OCI-LY3 (cell line): Measurements from ENCODE around the gene LGALS14.

Source experiments
- H2AFZ ChIP-seq: fragments of 200-600, 300-600 bp; shearing (Covaris generic); 2 replicates; pipeline ENCODE4 v1.6.0; 2014; ENCODE audit warnings: antibody characterized with exemption, low read depth, low read length
- H3K27ac ChIP-seq: fragments of 200-600, 300-600 bp; sonication (generic); 2 replicates; pipeline ENCODE4 v1.5.1; 2014; ENCODE audit warnings: mild to moderate bottlenecking, low read length, moderate library complexity, mixed read lengths
- H3K27me3 ChIP-seq: fragments of 200-600, 300-600 bp; sonication (generic); 2 replicates; pipeline ENCODE4 v1.6.1; 2014; ENCODE audit warnings: low read depth, low read length, mixed read lengths
- H3K36me3 ChIP-seq: fragments of 200-600, 300-600 bp; sonication (generic); replicated peaks from 2 replicates; pipeline ENCODE3; 2014; ENCODE audit warnings: low read depth, low read length, mixed read lengths
- H3K4me1 ChIP-seq: fragments of 300-600, 200-600 bp; sonication (generic); 2 replicates; pipeline ENCODE4 v1.6.1; 2014; ENCODE audit warnings: low read length, mixed read lengths
- H3K4me2 ChIP-seq: fragments of 200-600, 300-600 bp; sonication (generic); 2 replicates; pipeline ENCODE4 v1.6.1; 2014; ENCODE audit warnings: low read length, mixed read lengths
- H3K4me3 ChIP-seq: fragments of 300-600, 200-600 bp; sonication (generic); 2 replicates; pipeline ENCODE4 v1.5.1; 2014; ENCODE audit warnings: antibody characterized with exemption, mild to moderate bottlenecking, low read length, moderate library complexity
- H3K79me2 ChIP-seq: fragments of 300-600, 200-600 bp; shearing (Covaris generic); 2 replicates; pipeline ENCODE4 v1.6.1; 2014; ENCODE audit warnings: mild to moderate bottlenecking, low read length, mixed read lengths
- H3K9ac ChIP-seq: fragments of 300-600, 200-600 bp; shearing (Covaris generic); 2 replicates; pipeline ENCODE4 v1.6.0; 2014; ENCODE audit warnings: mild to moderate bottlenecking, low read length, moderate library complexity
- H3K9me3 ChIP-seq: fragments of 200-600, 300-600 bp; shearing (Covaris generic); 2 replicates; pipeline ENCODE4 v1.6.1; 2014; ENCODE audit warnings: low read length, mixed read lengths; ENCODE audit not compliant: insufficient read depth
- H4K20me1 ChIP-seq: fragments of 200-600, 300-600 bp; sonication (generic); 2 replicates; pipeline ENCODE4 v1.6.1; 2016; ENCODE audit warnings: low read length, mixed read lengths; ENCODE audit not compliant: insufficient read depth
- EZH2phosphoT487 ChIP-seq: fragments of 200-600 bp; shearing (Covaris generic); IDR thresholded peaks from 2 replicates; pipeline ENCODE4 v1.6.1; 2018; ENCODE audit warnings: antibody characterized with exemption, mixed run types, low read depth
- TF ChIP-seq, protein P1 (sequence below): fragments of 200-600, 300-600 bp; sonication (generic); IDR thresholded peaks from 2 replicates; pipeline ENCODE4 v1.5.1; 2014; ENCODE audit warnings: antibody characterized with exemption, low read length, low read depth

LGALS14 gene, protein sequence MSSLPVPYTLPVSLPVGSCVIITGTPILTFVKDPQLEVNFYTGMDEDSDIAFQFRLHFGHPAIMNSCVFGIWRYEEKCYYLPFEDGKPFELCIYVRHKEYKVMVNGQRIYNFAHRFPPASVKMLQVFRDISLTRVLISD

DNA sequence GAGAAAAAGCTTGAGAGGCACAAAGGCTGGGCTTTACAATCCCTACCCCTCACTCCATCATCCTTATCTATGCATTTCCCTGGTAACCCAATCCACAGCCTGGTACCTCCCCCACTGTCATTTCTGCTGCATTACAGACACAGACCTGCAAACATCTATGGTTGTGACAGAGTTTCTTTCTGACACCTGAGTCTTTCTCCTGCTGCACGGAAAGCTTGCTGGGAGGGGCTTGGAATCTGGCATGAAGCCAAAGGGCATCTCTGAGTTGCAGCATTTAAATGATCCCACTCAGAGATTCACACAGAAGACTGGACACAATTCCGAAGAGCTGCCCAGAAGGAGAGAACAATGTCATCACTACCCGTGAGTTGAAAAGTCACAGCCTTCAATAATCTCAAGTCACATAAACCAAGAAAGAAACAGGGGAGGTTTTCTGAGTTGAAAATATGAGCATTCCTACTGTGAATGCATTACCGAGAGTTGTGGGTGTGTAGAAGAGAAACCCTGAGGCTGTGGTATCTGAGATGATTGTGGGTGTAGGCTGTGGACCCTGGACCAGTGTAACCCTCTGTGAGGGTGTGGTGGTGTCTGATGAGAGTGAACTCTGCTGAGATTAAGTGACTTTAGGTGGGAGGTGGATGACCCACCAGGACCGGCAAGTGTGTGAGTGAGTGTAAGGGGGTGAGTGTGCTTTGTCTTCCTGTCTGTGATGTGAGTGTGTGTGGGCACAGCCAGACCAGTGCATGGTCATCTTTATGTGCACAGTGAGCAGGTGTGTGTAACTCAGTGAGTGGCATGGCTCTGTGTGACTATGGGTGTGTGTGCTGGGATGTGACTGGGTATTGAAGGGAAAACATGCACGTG is at the start of gene LGALS14:
LGALS14 (plus strand) TSS at position 301 of the 864 bp plus-strand sequence; CDS start at position 349, 48 bp downstream.
- Histone ChIP-seq H3K79me2 (no peaks in the 10 kb centered on the region), H3K9me3 (no peaks in the 10 kb centered on the region), H3K9ac (no peak within 1 kb of the TSS), H3K36me3 (no peaks in the 10 kb centered on the region), H2AFZ (no peak within 1 kb of the TSS), H3K27me3 (peaks cover 86% of the 10 kb centered on the region), H3K27ac (no peak within 1 kb of the TSS), H4K20me1 (0 out of 2 replicates have a peak, but pooled peaks cover 3% of the 10 kb centered on the region), H3K4me3 (no peak within 1 kb of the TSS), H3K4me2 (no peak within 1 kb of the TSS), H3K4me1 (peaks cover 17% of the 10 kb centered on the region)
- TF ChIP-seq, protein P1, sequence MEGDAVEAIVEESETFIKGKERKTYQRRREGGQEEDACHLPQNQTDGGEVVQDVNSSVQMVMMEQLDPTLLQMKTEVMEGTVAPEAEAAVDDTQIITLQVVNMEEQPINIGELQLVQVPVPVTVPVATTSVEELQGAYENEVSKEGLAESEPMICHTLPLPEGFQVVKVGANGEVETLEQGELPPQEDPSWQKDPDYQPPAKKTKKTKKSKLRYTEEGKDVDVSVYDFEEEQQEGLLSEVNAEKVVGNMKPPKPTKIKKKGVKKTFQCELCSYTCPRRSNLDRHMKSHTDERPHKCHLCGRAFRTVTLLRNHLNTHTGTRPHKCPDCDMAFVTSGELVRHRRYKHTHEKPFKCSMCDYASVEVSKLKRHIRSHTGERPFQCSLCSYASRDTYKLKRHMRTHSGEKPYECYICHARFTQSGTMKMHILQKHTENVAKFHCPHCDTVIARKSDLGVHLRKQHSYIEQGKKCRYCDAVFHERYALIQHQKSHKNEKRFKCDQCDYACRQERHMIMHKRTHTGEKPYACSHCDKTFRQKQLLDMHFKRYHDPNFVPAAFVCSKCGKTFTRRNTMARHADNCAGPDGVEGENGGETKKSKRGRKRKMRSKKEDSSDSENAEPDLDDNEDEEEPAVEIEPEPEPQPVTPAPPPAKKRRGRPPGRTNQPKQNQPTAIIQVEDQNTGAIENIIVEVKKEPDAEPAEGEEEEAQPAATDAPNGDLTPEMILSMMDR, result no peak
- no peak for TF ChIP-seq EZH2phosphoT487

DNA sequence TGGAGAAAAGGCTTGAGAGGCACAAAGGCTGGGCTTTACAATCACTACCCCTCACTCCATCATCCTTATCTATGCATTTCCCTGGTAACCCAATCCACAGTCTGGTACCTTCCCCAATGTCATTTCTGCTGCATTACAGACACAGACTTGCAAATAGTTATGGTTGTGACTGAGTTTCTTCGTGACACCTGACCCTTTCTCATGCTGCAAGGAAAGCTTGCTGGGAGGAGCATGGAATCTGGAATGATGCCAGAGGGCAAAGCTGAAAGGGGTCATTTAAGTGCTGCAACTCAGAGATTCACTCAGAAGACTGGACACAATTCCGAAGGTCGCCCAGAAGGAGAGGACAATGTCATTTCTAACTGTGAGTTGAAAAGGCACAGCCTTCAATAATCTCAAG is 48.7 kb upstream of the LGALS14 start, which contains the start of gene LGALS16:
LGALS16 (plus strand) TSS at position 301 of the 400 bp plus-strand sequence; CDS start at position 350, 49 bp downstream.
- no peaks in the 10 kb centered on the region for H3K79me2 ChIP-seq
- H2AFZ ChIP-seq, result no peak within 1 kb of the TSS
- H3K27ac ChIP-seq, result no peak within 1 kb of the TSS
- H3K9ac ChIP-seq, result no peak within 1 kb of the TSS
- TF ChIP-seq EZH2phosphoT487, result no peak
- TF ChIP-seq, protein P1, result no peak
- H3K27me3 ChIP-seq, result peaks cover 41% of the 10 kb centered on the region
- peaks cover 4% of the 10 kb centered on the region for H3K4me1 ChIP-seq
- no peaks in the 10 kb centered on the region for H3K9me3 ChIP-seq
- H3K4me3 ChIP-seq, result no peak within 1 kb of the TSS
- no peak within 1 kb of the TSS for H3K4me2 ChIP-seq
- H3K36me3 ChIP-seq, result no peaks in the 10 kb centered on the region
- no peaks in the 10 kb centered on the region; the same call in 1 of the 2 replicates for H4K20me1 ChIP-seq

DNA sequence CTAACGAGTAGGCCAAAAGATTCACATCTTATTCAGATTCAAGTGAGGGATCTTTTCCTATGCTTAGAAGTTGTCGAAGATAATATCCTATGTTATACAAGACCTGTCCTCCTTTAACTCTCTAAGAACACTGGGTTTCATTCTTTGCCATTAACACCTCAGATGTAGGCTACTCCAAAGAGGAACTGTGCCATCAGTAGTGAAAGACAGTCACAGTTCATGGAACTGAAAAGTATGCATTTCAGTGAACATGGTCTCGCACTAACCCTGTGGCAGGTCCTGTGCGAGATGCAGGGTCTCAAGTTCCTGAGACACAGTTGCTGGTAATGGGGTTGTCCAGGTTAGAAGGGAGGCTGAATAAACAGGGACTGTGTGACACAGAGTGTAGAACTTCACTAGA is 44.5 kb upstream of the LGALS14 start:
- Histone ChIP-seq H3K27ac (no peak overlapping the region), H3K4me2 (no peak overlapping the region), H2AFZ (no peak overlapping the region), H3K9me3 (no peaks in the 10 kb centered on the region), H3K4me1 (peaks cover 4% of the 10 kb centered on the region), H3K4me3 (no peak overlapping the region), H3K36me3 (no peaks in the 10 kb centered on the region), H3K79me2 (no peaks in the 10 kb centered on the region), H4K20me1 (no peaks in the 10 kb centered on the region; the same call in 1 of the 2 replicates), H3K9ac (no peak overlapping the region), H3K27me3 (peaks cover 68% of the 10 kb centered on the region)
- no peak for TF ChIP-seq EZH2phosphoT487
- TF ChIP-seq, protein P1, result no peak

DNA sequence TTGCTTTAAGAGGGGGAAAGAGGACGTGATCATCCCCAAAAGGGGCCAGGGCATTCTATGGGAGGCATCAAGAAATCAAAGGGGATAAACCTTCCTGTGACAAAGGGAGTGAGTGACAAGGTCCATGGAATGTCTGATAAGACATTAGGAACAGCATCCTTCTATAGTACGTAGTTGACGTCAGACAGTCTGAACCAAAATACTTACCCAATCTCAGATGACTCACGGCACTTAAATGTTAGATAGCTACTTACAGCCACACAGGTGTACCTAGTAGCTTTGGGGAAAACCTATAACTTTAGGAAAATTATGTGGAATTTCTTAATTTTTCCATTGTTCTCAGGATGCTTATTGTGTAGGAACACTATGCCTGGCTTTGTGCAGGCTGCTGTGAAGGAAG is 43.6 kb upstream of the LGALS14 start:
- no peak for TF ChIP-seq EZH2phosphoT487
- TF ChIP-seq, protein P1, result no peak
- H3K27me3 ChIP-seq, result peaks cover 66% of the 10 kb centered on the region

More for the DNA sequence above, 43.6 kb upstream of the LGALS14 start:
- H3K4me2 ChIP-seq, result no peak overlapping the region
- no peaks in the 10 kb centered on the region for H3K79me2 ChIP-seq
- H4K20me1 ChIP-seq, result no peaks in the 10 kb centered on the region; the same call in 1 of the 2 replicates
- H3K27ac ChIP-seq, result no peak overlapping the region
- peaks cover 4% of the 10 kb centered on the region for H3K4me1 ChIP-seq
- H3K4me3 ChIP-seq, result no peak overlapping the region
- H3K9ac ChIP-seq, result no peak overlapping the region
- H2AFZ ChIP-seq, result no peak overlapping the region
- H3K9me3 ChIP-seq, result no peaks in the 10 kb centered on the region
- no peaks in the 10 kb centered on the region for H3K36me3 ChIP-seq
